GM12878 (cell line): ENCODE measurements around the gene KCNIP3. TPM values are rescaled to one million over a fixed set of nuclear protein-coding genes. Genes with fewer than 3 reads are reported as not detected.

ENCODE experiments used
- ATAC-seq: fragments of 200-7000 bp; cut with Tn5 transposase; 3 replicates; pipeline ENCODE4 v1.9.1; 2020; ENCODE audit warnings: mild to moderate bottlenecking, moderate library complexity
- BruUV-seq: library from RNA; stranded (reverse); fragments of 400-500 nt; replicated peaks from 2 replicates; lab custom pipeline; 2021; lab: Mats Ljungman, UMichigan
- CTCF ChIA-PET: fragments of 300-600 bp; sonication (Branson Sonifier 250); formaldehyde crosslinking; extraction: SDS; loops from one replicate; lab custom pipeline; 2021; ENCODE audit warnings: inconsistent platforms; lab: Yijun Ruan, JAX
- POLR2A ChIA-PET: fragments of 350-600 bp; formaldehyde crosslinking; extraction: SDS; loops from one replicate; lab custom pipeline; 2021; ENCODE audit warnings: inconsistent platforms; lab: Charles Lee
- RAD21 ChIA-PET: fragments of 300-600 bp; sonication (Branson Sonifier 250); formaldehyde crosslinking; loops from one replicate; lab custom pipeline; 2023; ENCODE audit warnings: antibody characterized with exemption; ENCODE audit not compliant: unreplicated experiment; lab: Charles Lee
- SMC1A ChIA-PET: fragments of 300-600 bp; sonication (Branson Sonifier 250); formaldehyde crosslinking; loops from one replicate; lab custom pipeline; 2023; ENCODE audit not compliant: unreplicated experiment, uncharacterized antibody; lab: Charles Lee
- DNase-seq: peaks from one replicate; pipeline ENCODE4 v3.0.0-alpha.2; 2011; ENCODE audit warnings: low read depth, low spot score
- FAIRE-seq: peaks from 3 replicates; lab custom pipeline; 2011; peaks lifted over from hg19 to GRCh38; lab: Jason Lieb, UNC
- H2AFZ ChIP-seq: 2 replicates; pipeline ENCODE4 v1.6.0; 2011; ENCODE audit warnings: low read depth, low read length, control low read depth; ENCODE audit not compliant: control insufficient read depth
- H3K27ac ChIP-seq: 2 replicates; pipeline ENCODE4 v1.5.1; 2011; ENCODE audit warnings: control low read depth; ENCODE audit not compliant: control insufficient read depth, insufficient read depth
- H3K27me3 ChIP-seq, 2 experiments: replicated peaks in 1 of 2; 2 replicates each; pipeline versions ENCODE4 v1.6.0 to v1.6.1; 2011; ENCODE audit warnings: low read length in 1 of 2; ENCODE audit not compliant: control insufficient read depth in 2 of 2, insufficient read depth in 2 of 2
- H3K36me3 ChIP-seq, 2 experiments: 2 replicates each; pipeline ENCODE4 v1.5.1; 2011; ENCODE audit warnings: low read length in 1 of 2; ENCODE audit not compliant: control insufficient read depth in 2 of 2, insufficient read depth in 2 of 2
- H3K4me1 ChIP-seq: 2 replicates; pipeline ENCODE4 v1.6.1; 2011; ENCODE audit warnings: mild to moderate bottlenecking, low read length, moderate library complexity, mixed read lengths; ENCODE audit not compliant: control insufficient read depth, insufficient read depth
- H3K4me2 ChIP-seq: 2 replicates; pipeline ENCODE4 v1.6.0; 2011; ENCODE audit warnings: control low read depth; ENCODE audit not compliant: control insufficient read depth, insufficient read depth
- H3K4me3 ChIP-seq: fragments of 200-600 bp; sonication (generic); 2 replicates; pipeline ENCODE4 v1.5.1; 2016
- H3K79me2 ChIP-seq: 2 replicates; pipeline ENCODE4 v1.6.0; 2011; ENCODE audit warnings: low read length; ENCODE audit not compliant: control insufficient read depth, insufficient read depth
- H3K9ac ChIP-seq: 2 replicates; pipeline ENCODE4 v1.8.0; 2011; ENCODE audit warnings: low read length, control low read depth, mixed read lengths; ENCODE audit not compliant: control insufficient read depth, insufficient read depth
- H3K9me3 ChIP-seq: replicated peaks from 3 replicates; pipeline ENCODE4 v1.5.1; 2011; ENCODE audit warnings: mild to moderate bottlenecking, low read length; ENCODE audit not compliant: control insufficient read depth, insufficient read depth
- H4K20me1 ChIP-seq: 2 replicates; pipeline ENCODE4 v1.6.0; 2011; ENCODE audit not compliant: control insufficient read depth, insufficient read depth
- ATF7 ChIP-seq: fragments of 450-650 bp; IDR thresholded peaks from 2 replicates; pipeline ENCODE4 v1.6.1; 2016; ENCODE audit warnings: low read depth, mild to moderate bottlenecking
- CEBPB ChIP-seq, 2 experiments: fragments of 150-350 bp in 1 of 2; IDR thresholded peaks; 2 replicates each; pipeline ENCODE4 v1.6.1; 2012 to 2014; ENCODE audit warnings: low read depth in 2 of 2, low read length in 2 of 2, borderline replicate concordance in 1 of 2, inconsistent platforms in 1 of 2
- CHD2 ChIP-seq: IDR thresholded peaks from 2 replicates; pipeline ENCODE4 v1.6.1; 2011; ENCODE audit warnings: low read depth, low read length, improper control_type of control experiment, borderline replicate concordance
- HDAC2 ChIP-seq: fragments of 200-600 bp; sonication (generic); IDR thresholded peaks from 2 replicates; pipeline ENCODE4 v1.6.1; 2017
- HDAC6 ChIP-seq: fragments of 200-600 bp; sonication (generic); IDR thresholded peaks from one replicate; pipeline ENCODE4 v1.8.0; 2017; ENCODE audit warnings: antibody characterized with exemption; ENCODE audit not compliant: unreplicated experiment
- MTA3 ChIP-seq: IDR thresholded peaks from 2 replicates; pipeline ENCODE4 v1.6.1; 2012; ENCODE audit warnings: low read length, inconsistent platforms, borderline replicate concordance
- NR2C2 ChIP-seq: IDR thresholded peaks from 2 replicates; pipeline ENCODE4 v1.6.1; 2011; ENCODE audit warnings: borderline replicate concordance, low read depth; ENCODE audit not compliant: control insufficient read depth, insufficient read length
- RAD51 ChIP-seq: fragments of 450-650 bp; IDR thresholded peaks from 2 replicates; pipeline ENCODE4 v1.6.1; 2016; ENCODE audit warnings: moderate library complexity, mild to moderate bottlenecking, inconsistent platforms
- REST ChIP-seq: IDR thresholded peaks from 2 replicates; pipeline ENCODE4 v1.6.1; 2012; ENCODE audit warnings: mild to moderate bottlenecking, low read depth, low read length
- SMAD5 ChIP-seq: IDR thresholded peaks from 2 replicates; pipeline ENCODE4 v1.6.1; 2016; ENCODE audit warnings: antibody characterized with exemption, low read depth
- SMARCA5 ChIP-seq: fragments of 450-650 bp; IDR thresholded peaks from 2 replicates; pipeline ENCODE4 v1.6.1; 2017; ENCODE audit warnings: mild to moderate bottlenecking
- TAF1 ChIP-seq: IDR thresholded peaks from 2 replicates; pipeline ENCODE4 v1.6.1; 2011; ENCODE audit warnings: mild to moderate bottlenecking, low read depth, low read length, borderline replicate concordance
- TCF3 ChIP-seq: IDR thresholded peaks from 2 replicates; pipeline ENCODE4 v1.6.1; 2012; ENCODE audit warnings: low read depth, mild to moderate bottlenecking, low read length, borderline replicate concordance; ENCODE audit not compliant: insufficient read depth
- ZSCAN29 ChIP-seq: fragments of 450-650 bp; IDR thresholded peaks from 2 replicates; pipeline ENCODE4 v1.6.1; 2017; ENCODE audit warnings: mild to moderate bottlenecking, moderate library complexity
- WGBS: methylation state at CpG from one replicate; pipeline ENCODE4 v1.1.6; 2016; ENCODE audit warnings: low lambda C conversion rate; ENCODE audit not compliant: insufficient replicate concordance, insufficient coverage; ENCODE audit errors: missing lambda C conversion rate; 5-methylcytosine and 5-hydroxymethylcytosine counted together
- in situ Hi-C: fragments of 300-500 bp; cut with MboI; formaldehyde crosslinking; loops from 9 replicates; pipeline ENCODE4 v1.14.3; 2018; ENCODE audit warnings: mixed read lengths
- intact Hi-C: fragments of 100-400 bp; cut with micrococcal nuclease; formaldehyde crosslinking; loops from one replicate; pipeline ENCODE4 v1.14.2; 2022; ENCODE audit not compliant: unreplicated experiment
- polyA plus RNA-seq, 11 experiments: library from polyadenylated mRNA; depleted of rRNA in 4 of 11; unstranded in 6 of 11; stranded (reverse) in 5 of 11; fragments of >200 nt; fragmentation: Nextera tagmentation in 4 of 11; fragmentation: Illumina TruSeq in 1 of 11; extraction: Ambion mirVana in 4 of 11; extraction: Trizol in 1 of 11; gene quantifications; 1 replicate in 1 of 11; 2 replicates in 10 of 11; pipeline versions ENCODE4 v1.2.1 to v1.2.3, GENCODE V29; 2011 to 2016; ENCODE audit warnings: inconsistent platforms in 2 of 11, missing spikeins in 2 of 11, low read depth in 1 of 11
- total RNA-seq, 4 experiments: library from RNA; depleted of rRNA in 3 of 4; stranded (reverse); fragments of >200 nt in 3 of 4; fragmentation: Illumina TruSeq in 1 of 4; extraction: Trizol in 1 of 4; gene quantifications; 2 replicates each; pipeline versions ENCODE4 v1.2.1 to v1.2.3, GENCODE V29; 2013 to 2021
- TF ChIP-seq, protein P1 (sequence below): fragments of 450-650 bp; IDR thresholded peaks from 2 replicates; pipeline ENCODE4 v1.6.1; 2018; ENCODE audit warnings: mild to moderate bottlenecking, low read depth, moderate library complexity; ENCODE audit not compliant: partially characterized antibody

KCNIP3 gene
- total and polyA plus RNA-seq, 10 of the 15 experiments (the other 5 are each of a cell fraction or from before 2014, with no cell fraction given) = not detected

DNA sequence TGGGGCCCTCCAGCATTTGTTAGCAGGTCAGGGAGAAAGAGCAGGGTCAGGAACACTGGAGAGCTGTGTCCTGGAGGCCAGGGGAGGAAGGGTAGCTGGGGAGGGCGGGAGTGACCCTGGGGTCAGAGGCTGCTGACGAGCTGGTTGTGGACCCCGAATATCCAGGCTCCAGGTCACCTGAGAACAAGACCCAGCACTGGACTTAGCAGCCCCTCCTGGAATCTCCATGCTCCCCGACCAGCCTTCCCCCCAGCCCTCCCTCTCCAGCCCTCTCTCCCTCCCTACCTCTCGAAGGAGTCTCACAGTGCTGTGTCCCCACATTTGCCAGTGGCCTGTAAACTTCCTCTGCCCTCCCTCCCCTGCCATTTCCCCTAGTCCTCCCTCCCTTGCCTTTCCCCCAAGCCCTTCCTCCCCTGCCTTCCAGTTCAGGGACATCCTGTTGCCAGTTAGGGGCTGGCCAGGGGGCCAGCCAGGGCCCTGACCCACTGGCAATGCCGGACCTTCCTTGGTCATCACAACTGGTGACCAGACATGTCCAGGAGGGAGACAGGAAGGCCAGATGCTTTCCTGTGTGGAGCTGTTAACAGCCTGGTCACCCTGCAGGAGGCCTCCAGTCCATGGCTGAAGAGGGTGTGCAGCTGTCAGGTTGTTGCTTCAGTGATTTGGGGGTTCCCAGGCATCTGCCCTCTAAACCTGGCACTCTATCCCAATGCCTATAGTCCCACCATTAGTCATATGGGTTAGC, 55.3 kb downstream of the KCNIP3 start:
- no peaks in the 10 kb centered on the region for H4K20me1 ChIP-seq
- H3K27me3 ChIP-seq = peaks cover 0 to 3% of the 10 kb centered on the region in 2 experiments; a peak in 2 of 4 replicates
- no peak overlapping the region for H3K4me3 ChIP-seq
- WGBS = 0% methylated on average over 6 of the region's 6 CpGs
- intact Hi-C loops = no loop called here
- no peak overlapping the region for H3K4me2 ChIP-seq
- no peak overlapping the region for H2AFZ ChIP-seq
- ChIA-PET CTCF (no interaction called here), POLR2A (no interaction called here), RAD21 (no interaction called here), SMC1A (no interaction called here)
- H3K27ac ChIP-seq = no peak overlapping the region
- no peaks in the 10 kb centered on the region for H3K9me3 ChIP-seq
- TF ChIP-seq CEBPB (IDR thresholded peaks at IDR 0.05; ENCODE audit: borderline replicate concordance in 1 of 2, low read depth in 2 of 2, low read length in 2 of 2) (no peak), MTA3 (no peak), TCF3 (no peak), RAD51 (no peak), ZSCAN29 (no peak), SMARCA5 (no peak), TAF1 (no peak), SMAD5 (no peak), ATF7 (no peak), NR2C2 (no peak), HDAC6 (no peak), HDAC2 (no peak), CHD2 (no peak), REST (no peak)
- TF ChIP-seq, protein P1, sequence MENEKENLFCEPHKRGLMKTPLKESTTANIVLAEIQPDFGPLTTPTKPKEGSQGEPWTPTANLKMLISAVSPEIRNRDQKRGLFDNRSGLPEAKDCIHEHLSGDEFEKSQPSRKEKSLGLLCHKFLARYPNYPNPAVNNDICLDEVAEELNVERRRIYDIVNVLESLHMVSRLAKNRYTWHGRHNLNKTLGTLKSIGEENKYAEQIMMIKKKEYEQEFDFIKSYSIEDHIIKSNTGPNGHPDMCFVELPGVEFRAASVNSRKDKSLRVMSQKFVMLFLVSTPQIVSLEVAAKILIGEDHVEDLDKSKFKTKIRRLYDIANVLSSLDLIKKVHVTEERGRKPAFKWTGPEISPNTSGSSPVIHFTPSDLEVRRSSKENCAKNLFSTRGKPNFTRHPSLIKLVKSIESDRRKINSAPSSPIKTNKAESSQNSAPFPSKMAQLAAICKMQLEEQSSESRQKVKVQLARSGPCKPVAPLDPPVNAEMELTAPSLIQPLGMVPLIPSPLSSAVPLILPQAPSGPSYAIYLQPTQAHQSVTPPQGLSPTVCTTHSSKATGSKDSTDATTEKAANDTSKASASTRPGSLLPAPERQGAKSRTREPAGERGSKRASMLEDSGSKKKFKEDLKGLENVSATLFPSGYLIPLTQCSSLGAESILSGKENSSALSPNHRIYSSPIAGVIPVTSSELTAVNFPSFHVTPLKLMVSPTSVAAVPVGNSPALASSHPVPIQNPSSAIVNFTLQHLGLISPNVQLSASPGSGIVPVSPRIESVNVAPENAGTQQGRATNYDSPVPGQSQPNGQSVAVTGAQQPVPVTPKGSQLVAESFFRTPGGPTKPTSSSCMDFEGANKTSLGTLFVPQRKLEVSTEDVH = no peak
- ATAC-seq (no peak), FAIRE-seq (no peak), DNase-seq (no peak)
- in situ Hi-C loops = no loop called here
- no TSS peak for BruUV-seq
- no peaks in the 10 kb centered on the region for H3K36me3 ChIP-seq
- H3K9ac ChIP-seq = no peak overlapping the region
- H3K79me2 ChIP-seq = no peaks in the 10 kb centered on the region
- H3K4me1 ChIP-seq = no peaks in the 10 kb centered on the region
